Right lung (tissue), 5 donors: ENCODE measurements around the gene POMC. TPM values are rescaled to one million over a fixed set of nuclear protein-coding genes. Genes with fewer than 3 reads are reported as not detected.
A peak's percentile ranks its signal among the peaks of the same experiment; 100 is the strongest.
"Not testable (repeated sequence)": the region's sequence is repeated elsewhere in the genome, so short reads cannot be mapped to it uniquely, and the experiment has no call there.

ENCODE experiments used
- DNase-seq, 2 donors: peaks; one replicate each; pipeline ENCODE4 v3.0.0-alpha.2; 2013
- polyA plus RNA-seq, 5 donors: library from polyadenylated mRNA; unstranded; fragments of 120-200 nt; gene quantifications; one replicate each; pipeline versions ENCODE4 v1.2.1 to v1.2.3, GENCODE V29; 2013; ENCODE audit warnings: inconsistent platforms in 1 of 5, low replicate concordance in 1 of 5; ENCODE audit not compliant: insufficient read length in 5 of 5, insufficient read depth in 1 of 5

The POMC gene
- polyA plus RNA-seq, 5 donors: 0.94 to 3.9 (median 1.7) TPM

DNA sequence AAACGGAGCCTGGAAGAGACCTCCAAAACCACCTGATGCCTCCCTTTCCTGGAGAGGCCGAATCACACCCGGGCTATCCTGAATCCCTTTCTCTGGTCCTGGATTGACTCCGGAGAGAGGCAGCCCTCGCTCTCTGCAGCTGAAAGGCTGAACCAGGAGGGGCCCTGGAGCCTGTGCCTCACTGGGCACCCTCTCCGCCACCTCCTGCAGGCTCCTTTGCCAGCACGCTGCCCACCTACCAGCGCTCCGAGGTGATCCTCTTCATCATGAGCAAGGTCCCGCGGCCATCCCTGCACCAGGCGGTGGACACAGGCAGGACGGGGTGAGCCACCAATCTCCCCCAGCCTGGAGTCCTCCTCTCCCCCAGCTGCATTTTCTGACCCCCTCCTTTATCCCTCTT is 35.7 kb downstream of the POMC start:
- no peak for DNase-seq

DNA sequence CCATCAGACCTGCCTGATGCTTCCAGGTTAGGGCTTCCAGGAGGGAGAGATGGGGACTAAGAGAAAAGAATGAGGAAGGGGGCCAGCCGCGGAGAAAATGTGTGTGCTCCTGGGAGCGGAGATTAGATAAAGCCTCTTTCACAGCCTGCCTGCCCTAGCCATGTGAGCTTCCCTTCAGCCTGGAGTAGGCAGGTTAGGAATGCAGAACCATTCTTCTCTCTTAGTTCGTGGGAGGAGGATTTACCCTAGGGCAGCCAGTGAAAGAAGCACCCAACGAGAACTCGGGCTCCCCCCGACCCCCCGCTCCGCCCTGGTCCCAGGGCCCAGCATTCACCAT is 36.1 kb downstream of the POMC start:
- DNase-seq: no peak

DNA sequence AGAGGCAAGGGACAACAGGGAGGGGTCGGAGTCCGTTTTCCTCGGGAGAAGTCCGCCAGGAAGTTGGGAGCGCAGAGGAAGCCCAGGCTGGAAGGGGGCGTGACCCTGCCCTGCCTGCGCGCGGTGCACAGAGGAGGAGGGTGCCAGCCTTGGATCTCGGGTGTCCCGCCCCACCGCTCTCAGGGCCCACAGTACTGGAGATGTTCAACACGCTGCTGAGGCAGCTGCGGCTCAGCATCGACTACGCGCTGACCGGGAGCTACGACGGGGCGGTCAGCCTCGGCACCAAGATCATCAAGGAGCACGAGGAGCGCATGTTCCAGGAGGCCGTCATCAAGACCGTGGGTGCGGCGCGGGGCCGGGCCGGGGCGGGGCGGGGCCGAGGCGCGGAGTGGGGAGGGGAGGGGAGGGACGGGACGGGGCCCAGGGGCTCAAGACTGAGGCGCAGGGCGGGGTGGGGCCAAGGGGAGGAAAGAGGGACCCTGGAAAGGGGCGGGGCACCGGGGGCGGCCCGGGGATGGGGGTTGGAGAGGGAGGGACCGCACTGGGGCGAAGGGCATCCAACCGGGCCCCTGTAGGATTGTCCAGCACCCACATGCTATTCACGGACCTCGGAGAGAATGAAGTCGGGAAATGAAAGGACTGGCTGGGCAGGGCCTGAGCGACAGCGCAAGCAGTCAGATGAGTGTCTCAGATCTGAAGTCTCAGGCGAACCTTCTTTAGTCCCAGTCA is 36.6 kb downstream of the POMC start:
- no peak for DNase-seq

DNA sequence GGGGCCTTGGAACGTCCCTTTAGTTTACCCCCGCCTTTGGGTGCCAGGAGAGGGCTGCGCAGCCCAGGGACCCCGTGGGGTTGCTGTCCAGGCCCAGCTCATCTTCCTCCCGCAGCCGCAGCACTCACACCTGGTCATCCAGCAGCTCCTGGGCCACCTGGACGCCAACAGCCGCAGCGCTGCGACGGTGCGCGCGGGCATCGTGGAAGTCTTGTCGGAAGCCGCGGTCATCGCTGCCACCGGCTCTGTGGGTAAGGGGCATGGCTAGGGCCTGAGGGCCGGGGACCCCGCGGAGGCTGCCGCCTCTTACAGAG is 37.2 kb downstream of the POMC start:
- DNase-seq: no peak

DNA sequence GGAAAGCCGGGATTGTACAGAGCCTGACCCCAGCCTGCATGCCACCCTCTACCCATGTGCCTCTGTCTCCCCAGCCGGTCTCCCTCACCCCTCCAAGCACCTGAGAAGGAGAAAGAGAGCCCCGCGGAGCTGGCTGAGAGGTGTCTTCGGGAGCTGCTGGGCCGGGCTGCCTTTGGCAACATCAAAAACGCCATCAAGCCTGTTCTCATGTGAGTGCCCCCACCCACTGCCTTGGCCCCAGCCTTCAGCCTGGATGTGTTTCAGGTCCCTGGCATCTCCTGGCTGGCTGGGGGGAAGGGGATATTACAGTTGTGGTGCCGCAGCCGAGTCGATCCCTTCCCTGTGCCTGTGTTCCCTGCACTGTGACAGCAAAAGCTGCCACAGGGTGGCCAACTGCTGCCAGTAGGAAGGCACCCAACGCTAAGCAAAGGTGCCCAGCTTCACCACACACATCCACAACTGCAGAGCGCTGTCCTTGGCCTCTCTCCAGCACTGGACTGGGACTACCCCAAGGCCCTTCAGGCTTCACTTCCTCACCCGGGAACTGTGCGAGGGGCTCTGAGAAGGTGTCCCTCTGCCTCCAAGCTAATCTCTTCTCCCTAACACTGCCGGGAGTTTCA is 38.4 kb downstream of the POMC start:
- DNase-seq: no peak

DNA sequence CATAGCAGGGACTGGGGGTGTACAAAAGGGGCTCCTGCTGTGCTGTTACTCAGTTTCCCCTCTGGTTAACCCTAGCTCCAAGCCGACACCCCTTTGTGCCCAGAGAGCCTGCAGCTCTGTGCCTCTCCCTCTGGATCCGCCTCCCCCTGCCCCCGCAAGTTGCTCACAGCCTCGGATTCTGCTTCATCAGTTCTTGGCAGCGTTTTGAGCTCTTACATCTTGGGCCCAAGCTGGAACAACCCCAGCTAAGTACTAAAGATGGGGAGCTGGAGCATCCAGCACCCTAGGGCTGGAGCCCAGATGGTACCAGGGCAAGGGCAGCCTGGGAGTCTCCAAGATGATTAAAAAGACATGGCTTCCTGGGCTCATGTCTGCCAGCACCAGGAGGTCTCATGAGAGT is 40.7 kb downstream of the POMC start:
- no peak for DNase-seq

DNA sequence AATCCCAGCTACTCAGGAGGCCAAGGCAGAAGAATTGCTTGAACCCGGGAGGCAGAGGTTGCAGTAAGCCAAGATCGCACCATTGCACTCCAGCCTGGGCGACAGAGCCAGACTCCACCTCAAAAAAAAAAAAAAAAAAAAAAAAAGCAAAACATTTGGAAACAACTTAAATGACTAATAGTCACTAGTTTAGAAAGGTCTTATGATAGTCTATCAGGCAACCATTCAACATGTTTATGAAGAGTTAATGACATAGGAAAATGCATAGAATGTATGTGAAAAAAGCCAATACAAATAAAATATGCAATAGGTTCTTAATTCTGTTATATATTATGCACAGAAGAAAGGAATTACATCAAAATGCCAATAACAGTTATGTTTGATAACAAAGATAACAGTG is 41.3 kb downstream of the POMC start:
- not testable (repeated sequence) for DNase-seq

DNA sequence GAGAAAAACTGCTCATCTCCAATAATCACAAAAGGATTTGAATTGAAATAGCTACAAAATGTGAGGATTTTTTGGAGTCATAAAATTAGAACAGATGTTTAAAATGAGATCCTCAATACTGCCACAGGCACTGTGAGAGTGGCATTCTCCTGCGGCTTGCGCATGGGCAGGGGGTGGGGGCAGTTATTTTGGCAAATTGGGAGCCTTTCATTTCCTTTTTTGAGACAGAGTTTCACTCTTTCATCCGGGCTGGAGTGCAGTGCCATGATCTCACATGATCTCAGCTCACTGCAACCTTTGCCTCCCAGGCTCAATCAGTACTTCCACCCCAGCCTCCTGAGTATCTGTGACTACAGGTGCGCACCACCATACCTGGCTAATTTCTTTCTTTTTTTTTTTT is 42.4 kb downstream of the POMC start:
- no peak for DNase-seq

DNA sequence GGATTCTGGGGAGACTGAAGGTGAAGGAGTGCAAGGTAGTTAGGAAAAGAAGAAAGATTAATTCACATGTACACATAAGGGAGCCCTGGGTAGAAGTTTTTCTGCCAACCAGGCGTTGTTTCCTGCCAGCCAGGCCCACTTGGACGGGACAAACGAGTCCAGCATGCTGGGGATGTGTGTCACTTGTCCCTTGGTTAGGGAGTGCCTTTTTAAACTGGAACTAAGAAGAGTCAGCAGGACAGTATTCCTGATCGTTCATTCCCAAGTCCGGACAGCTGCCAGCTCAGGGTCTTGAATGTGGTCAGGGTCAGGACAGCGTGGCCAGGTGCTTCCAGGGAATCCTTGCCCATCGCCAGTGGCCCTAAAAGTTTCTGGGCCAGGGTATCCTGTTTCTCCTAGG is 43.2 kb downstream of the POMC start:
- DNase-seq: no peak

DNA sequence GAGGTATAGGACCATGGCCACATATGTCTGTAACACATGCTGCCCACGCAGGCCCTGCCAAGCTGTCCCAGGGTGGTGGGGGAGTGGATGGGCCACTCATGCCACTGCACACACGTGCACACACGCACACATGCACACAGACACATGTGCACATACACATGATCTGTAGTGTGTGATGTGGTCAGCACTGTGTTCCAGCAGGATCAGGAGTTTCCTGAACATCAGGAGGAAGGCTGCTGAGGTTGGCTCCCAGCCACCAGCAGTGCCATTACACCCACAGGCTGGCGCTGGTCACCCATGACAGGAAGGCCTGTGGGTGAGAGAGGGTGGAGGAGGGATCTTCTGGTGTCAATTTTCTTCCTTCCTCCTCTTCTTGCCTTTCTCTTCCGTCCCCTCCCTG is 44.7 kb downstream of the POMC start:
- no peak for DNase-seq

DNA sequence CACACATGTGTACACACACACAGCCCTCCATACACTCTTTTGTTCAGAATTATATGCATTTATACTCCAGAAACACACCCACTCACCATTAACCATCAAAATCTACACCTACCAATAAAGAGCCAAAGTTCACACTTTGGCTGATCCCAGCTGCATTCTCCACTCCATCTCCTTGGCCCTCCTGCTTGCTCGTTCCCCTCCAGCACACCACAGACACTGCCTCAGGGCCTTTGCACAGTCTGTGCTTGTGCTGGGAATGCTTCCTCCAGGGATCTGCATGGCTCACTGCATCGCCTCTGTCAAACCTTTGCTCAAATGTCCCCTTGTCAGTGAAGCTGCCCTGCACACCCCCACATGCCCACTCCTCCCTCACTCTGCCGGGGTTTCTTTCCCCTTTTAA is 46.0 kb downstream of the POMC start:
- DNase-seq: no peak

DNA sequence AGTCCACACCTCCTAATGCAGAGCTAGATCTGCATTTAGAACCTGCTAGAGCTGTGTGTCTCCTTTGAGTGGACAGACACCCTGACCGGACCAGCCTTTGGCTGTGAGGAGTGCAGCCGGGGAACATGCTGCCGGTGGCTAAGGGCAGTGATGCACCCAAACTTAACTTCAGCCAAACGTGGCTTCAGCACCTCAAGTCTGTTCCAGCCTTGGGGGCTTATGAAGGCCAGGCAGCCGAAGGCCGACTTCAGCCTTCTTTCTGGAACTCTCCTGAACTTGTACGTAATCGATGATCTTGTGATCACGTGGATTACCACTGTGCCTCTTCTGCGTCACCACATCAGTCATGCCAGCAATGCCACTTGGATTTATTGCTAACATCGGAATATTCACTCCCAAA is 49.1 kb downstream of the POMC start:
- no peak for DNase-seq

DNA sequence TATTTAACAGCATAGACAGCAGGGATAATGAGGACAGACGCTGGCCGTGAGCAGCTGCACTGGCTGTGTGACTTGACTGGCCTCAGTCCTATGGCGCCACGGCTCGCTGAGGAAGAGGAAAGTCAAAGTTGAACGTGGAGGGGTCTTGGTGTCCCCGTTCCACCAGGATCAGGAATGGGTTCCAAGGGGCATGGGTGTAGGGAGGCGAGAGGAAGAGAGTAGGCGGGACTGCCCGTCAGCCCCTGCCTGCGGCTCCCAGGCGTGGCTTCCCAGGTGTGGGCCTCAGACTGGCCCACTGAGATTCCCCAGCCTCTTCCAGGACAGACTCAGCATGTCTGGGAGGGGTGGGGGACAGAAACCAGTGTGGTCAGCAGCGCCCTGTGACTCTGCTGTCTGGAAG is 51.4 kb downstream of the POMC start:
- DNase-seq: no peak

DNA sequence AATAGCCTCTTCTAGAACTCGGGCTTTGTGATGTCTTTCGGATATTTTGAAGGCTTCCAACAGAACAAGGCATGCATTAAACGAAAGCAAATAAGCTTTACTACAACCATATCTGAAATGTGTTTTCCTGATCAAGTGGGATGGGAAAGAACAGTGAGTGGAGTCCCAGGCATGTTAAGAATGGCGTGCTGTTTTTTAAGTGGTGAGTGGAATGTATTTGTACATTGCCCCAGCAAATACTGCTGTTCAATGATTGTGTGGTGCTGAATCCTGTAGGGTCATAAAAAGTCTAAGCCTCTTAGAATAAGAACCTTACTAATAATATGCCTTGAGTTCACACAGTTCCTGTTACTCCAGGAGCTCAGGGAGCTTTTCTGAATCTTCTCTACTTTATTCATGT is 52.5 kb downstream of the POMC start:
- DNase-seq: peak in 1 of 2 donors; percentile 20

DNA sequence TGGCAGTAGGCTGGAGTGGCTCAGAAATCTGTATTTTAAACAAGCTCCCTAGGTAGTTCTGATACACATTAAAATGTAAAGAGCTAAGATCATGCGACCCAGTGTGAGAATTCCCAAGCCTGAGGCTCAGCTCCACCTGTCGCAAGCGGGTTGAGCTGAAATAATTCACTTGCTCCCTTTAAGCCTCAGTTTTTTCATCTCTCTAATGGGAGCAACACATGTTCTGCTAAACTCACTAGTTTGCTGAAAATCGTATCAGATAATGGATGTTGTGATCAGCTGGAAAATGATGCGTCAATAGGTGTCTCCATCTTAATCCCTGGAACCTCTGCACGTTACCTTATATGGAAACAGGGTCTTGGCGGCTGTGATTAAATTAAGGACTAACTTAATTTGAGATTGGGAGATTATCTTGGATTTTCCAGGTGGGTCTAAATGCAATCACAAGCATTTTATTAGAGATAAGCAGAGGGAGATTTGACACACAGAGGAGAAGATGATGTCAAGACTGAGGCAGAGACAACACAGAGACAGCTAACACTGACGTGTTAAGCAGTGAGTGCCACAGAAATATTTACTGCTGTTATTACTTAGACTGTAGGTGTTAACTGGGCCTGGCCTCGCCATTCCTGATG is 53.0 kb downstream of the POMC start:
- DNase-seq: no peak

DNA sequence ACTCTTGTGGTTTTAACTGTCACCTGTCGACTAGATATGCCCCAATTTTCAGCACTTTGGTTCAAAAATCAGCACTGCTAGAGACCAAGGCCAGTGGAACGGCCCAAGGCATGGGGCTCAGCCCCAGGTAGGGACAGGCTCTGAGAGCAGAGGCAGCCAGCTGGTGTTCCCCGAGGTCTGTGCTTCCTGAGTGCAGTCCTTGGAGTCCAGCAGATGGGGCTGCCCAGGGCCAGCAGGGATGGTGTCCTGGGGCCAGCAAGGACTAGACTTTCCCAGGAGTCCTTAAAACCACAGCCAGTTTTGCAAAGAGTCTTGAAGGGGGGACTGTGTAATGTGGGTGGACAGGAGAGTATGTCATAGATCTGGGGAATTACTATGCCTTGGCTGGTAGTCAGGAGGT is 56.3 kb downstream of the POMC start:
- no peak for DNase-seq

Other genes starting within 250 kb of the POMC start
- 10 to 100 TPM; 33.5 to 37.9 (median 35.4) TPM for gene ADCY3, start 248.3 kb downstream of the POMC start, polyA plus RNA-seq
- 10 to 100 TPM in 4 of 5 donors, 1 to 10 TPM in 1; 8.4 to 12.0 (median 11.0) TPM for gene DNAJC27, start 196.6 kb downstream of the POMC start, polyA plus RNA-seq
- 1 to 10 TPM; 5.7 to 9.6 (median 6.8) TPM for gene EFR3B, start 126.5 kb downstream of the POMC start, polyA plus RNA-seq
- gene DNMT3A, start 173.3 kb upstream of the POMC start, polyA plus RNA-seq: 100 to 1,000 TPM in 2 of 5 donors, 10 to 100 TPM in 3; 77.8 to 107 (median 97.1) TPM